CD4-positive, alpha-beta T cell treated with Interleukin-17A for 4 hours (primary cell): ENCODE results near the gene POLE.

Source experiments
- DNase-seq: peaks from one replicate; pipeline ENCODE4 v3.0.0-alpha.2; 2020; ENCODE audit warnings: mixed read lengths

Gene POLE

GRCh38 chr12:132624910-132625630, 62.1 kb downstream of the POLE start:
- no peak for DNase-seq

- DNase-seq, result no peak
Observed at GRCh38 chr12:132624186-132624855, 62.8 kb downstream of the POLE start.

GRCh38 chr12:132623072-132623869, 63.9 kb downstream of the POLE start:
- no peak for DNase-seq

GRCh38 chr12:132622437-132623071, 64.6 kb downstream of the POLE start:
- DNase-seq, result no peak

GRCh38 chr12:132621657-132622435, 65.3 kb downstream of the POLE start:
- DNase-seq, result no peak

- DNase-seq, result no peak
Observed at GRCh38 chr12:132620899-132621656, 66.1 kb downstream of the POLE start.

GRCh38 chr12:132620113-132620898, 66.8 kb downstream of the POLE start:
- DNase-seq, result no peak

GRCh38 chr12:132619386-132620112, 67.6 kb downstream of the POLE start:
- DNase-seq, result no peak

- no peak for DNase-seq
Observed at GRCh38 chr12:132619071-132619385, 68.1 kb downstream of the POLE start.

GRCh38 chr12:132618683-132619043, 68.5 kb downstream of the POLE start, which contains the start of gene P2RX2:
Gene P2RX2 (plus strand): TSS chr12:132618776. CDS start chr12:132618817, 41 bp downstream.
- DNase-seq, result no peak

- no peak for DNase-seq
Observed at GRCh38 chr12:132617822-132618682, 69.1 kb downstream of the POLE start.

GRCh38 chr12:132617135-132617701, 69.9 kb downstream of the POLE start:
- DNase-seq, result no peak

GRCh38 chr12:132615579-132616038, 71.5 kb downstream of the POLE start:
- no peak for DNase-seq

- peak; percentile 89 for DNase-seq
Observed at GRCh38 chr12:132614861-132615578, 72.1 kb downstream of the POLE start.

- no peak for DNase-seq
Observed at GRCh38 chr12:132614029-132614428, 73.1 kb downstream of the POLE start.

- no peak for DNase-seq
Observed at GRCh38 chr12:132611620-132612019, 75.5 kb downstream of the POLE start.

GRCh38 chr12:132610866-132611602, 76.1 kb downstream of the POLE start:
- no peak for DNase-seq
